ENCODE measurements around the gene IL18.
A peak's percentile ranks its signal among the peaks of the same experiment; 100 is the strongest.
"Not testable (repeated sequence)": the region's sequence is repeated elsewhere in the genome, so short reads cannot be mapped to it uniquely, and the experiment has no call there.

Gene IL18

DNA sequence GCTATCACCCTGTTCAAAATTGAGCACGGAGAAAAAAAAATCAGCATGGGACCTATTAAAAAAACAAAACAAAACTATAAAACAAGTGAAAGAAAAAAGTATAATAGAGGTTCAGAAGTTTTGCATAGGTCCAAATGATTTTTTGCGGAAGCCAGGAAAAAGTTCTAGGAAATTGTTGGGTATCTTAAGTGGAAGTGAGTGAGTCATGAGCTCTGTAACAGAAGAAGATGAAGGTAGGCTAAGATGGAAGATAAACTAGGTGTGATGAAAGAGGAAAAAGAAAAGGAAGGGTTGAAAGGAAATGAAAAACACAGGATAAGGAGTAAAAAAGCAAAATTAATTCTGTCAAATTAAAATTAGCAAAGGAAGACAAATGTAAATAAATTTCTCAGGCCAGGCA, 49.4 kb downstream of the IL18 start:
- no peak for DNase-seq

DNA sequence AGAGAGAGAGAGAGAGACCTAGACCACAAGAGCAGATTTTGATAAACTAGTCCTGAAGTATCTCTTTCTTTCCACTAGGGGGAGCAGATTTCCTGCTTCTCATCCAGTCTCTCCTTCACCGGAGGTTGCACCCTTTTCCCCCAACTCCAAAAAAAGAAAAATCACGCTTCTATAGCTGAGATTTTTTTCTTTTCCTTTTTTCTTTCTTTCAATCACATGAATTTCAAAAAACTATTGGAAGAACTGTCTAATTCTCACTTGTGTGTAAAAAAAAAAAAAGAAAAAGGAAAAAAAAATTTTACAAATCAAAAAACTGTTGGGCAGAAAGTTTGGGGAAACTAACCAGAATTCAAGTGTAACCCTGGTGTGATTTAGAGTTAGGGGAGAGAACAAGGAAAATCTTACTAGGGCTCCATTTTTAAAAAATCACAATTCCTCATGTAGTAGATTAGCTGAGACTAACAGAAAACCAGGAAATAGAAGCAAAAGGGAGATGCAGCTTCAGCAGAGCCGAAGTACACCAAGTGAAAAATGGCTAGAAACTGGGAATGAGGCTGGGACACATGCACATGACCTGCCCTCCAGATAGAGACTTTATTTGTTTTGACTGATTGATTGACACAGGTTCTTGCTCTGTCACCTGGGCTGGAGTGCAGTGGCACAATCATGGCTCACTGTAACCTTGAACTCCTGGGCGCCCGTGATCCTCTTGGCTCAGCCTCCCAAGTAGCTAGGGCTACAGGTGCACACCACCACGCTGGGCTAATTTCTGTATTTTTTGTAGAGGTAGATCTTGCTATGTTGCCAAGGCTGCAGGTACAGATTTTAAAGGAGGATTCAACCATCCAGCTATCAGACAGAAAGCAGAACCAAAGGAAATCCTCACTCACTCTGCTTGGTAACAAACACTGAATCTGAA, 50.1 kb downstream of the IL18 start:
- peak; percentile 59 for DNase-seq

DNA sequence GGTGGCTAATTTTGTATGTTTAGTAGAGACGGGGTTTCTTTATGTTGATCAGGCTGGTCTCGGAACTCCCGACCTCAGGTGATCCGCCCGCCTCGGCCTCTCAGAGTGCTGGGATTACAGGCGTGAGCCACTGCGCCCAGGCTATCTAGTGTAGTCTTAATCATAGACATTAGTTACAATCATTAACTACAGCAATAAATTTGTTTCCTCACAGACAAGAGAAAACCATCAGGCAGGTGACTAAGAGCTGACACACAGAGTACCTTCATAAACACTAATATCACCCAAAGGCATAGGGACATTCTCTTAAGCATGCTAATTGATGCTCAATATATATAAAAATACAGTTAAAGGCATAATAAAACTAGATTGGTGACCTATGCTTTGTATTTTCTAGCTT, 57.8 kb downstream of the IL18 start:
- no peak for DNase-seq

DNA sequence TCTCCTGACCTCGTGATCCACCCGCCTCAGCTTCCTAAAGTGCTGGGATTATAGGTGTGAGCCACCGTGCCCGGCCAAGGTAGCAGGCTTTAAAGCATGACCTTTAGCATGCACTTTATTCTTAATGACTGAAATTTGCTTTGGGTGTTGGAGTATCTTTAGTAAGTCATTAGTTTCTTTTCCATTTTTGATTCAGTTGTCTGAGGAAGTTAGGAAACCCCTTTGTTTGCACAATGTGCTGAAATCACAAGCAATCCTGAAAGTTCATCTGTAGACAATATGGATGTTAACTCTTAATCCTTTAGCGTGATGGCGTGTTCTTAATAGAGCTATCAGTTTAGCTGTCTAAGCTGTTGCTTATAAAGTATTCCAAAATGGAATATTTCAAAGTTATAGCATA, 60.4 kb downstream of the IL18 start:
- no peak for DNase-seq

DNA sequence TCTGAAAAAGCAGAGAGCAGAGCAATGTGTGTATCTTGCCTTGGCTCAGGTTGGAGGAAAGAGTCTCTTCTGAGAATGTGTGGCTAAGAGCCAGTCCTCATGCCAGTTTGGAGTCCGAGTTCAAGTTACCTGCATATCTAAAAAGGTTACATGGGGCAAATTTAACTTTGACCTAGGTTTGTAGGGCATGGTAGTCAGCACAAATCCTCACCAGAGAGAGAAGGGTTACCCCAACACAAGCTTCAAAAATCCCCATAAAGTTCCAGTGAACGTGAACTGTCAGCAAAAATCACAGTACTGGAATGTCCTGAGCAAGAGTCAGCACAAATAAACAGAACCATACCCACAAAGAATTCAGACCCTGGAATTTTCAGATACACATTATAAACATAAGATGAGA, 63.4 kb downstream of the IL18 start:
- DNase-seq: no peak

DNA sequence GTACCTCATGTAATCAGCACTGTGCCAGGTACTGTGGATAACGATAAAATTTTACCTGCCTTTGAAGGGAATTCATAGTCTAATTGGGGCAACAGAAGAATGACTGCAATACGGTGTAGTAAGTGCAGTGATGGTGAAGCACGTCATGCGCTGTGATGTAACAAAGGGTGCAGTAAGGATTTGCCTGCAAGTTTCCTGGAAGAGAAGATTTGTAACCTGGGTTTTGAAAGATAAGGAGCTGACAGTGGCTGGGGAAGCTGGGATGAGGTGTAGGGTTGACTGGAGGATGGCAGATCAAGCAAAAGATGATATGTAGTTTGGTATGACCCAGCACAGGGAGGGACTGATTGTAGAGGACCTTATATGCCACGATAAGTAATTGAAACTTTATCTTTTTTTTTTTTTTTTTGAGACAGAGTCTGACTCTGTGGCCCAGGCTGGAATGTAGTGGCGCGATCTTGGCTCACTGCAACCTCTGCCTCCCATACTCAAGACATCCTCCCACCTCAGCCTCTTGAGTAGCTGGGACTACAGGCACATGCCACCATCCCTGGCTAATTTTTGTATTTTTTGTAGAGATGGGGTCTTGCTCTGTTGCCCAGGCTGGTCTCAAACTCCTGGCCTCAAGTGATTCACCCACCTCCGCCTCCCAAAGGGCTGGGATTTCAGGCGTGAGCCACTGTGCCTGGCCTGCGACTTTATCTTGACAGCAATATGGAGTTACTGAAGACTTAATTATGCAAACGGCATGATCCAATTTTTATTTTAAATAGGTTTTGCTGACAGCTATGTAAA, 66.0 kb downstream of the IL18 start:
- no peak for DNase-seq

DNA sequence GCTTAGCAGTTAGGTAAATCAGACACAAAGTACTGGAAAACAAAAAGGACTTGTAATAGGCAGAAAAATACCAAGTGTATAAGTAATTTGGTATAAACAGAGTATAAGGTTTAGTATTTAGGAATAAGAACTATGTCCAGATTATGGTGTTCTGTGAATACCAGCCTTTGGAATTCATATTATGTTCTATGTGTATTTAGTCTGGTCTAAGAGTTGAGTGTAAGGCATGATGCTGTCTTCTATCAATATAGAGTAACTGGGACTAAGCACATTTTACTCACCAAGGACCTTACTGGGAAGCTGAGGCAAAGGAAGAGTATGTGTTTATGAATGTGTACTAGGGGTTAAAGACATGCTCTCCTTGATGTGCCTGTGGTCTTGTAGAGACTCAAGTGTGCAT, 67.7 kb downstream of the IL18 start:
- no peak for DNase-seq

DNA sequence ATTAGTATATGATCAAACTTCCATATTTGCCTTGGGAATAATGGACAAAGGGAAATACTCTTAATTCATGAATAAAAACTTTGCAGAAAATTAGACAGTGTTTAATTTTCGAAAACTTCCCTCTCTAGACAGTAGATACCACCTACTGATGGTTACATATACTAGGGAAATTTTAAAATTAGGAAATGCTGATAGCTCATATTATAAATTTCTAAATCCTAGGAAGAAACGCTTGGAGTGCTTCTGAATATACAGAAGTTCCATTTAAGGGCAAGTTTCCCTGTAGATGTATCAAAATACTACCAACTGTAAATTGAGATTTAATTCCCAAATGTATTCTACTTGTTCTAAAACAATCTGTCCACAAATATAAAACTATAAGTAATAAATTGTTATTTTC, 68.6 kb downstream of the IL18 start:
- DNase-seq: not testable (repeated sequence)
